Activated CD4-positive, alpha-beta T cell treated with anti-CD3 and anti-CD28 coated beads, Interleukin-2, Interleukin-6, amounts not matched to agents 100 ng/mL and 50 ng/mL, durations not matched to agents 16 hours and 8 hours (primary cell): Measurements from ENCODE around the gene P2RX7.
"Not testable (repeated sequence)": the region's sequence is repeated elsewhere in the genome, so short reads cannot be mapped to it uniquely, and the experiment has no call there.

Experiments
- DNase-seq: peaks from one replicate; pipeline ENCODE4 v3.0.0-alpha.2; 2020

P2RX7 gene

GRCh38 chr12:121176826-121177529 lies 44.3 kb downstream of the P2RX7 start:
- DNase-seq = no peak

GRCh38 chr12:121181181-121181580 lies 48.5 kb downstream of the P2RX7 start:
- no peak for DNase-seq

GRCh38 chr12:121182222-121182893 lies 49.7 kb downstream of the P2RX7 start:
- DNase-seq = peak; percentile 57

GRCh38 chr12:121184425-121184824 lies 51.7 kb downstream of the P2RX7 start:
- DNase-seq = no peak

DNA sequence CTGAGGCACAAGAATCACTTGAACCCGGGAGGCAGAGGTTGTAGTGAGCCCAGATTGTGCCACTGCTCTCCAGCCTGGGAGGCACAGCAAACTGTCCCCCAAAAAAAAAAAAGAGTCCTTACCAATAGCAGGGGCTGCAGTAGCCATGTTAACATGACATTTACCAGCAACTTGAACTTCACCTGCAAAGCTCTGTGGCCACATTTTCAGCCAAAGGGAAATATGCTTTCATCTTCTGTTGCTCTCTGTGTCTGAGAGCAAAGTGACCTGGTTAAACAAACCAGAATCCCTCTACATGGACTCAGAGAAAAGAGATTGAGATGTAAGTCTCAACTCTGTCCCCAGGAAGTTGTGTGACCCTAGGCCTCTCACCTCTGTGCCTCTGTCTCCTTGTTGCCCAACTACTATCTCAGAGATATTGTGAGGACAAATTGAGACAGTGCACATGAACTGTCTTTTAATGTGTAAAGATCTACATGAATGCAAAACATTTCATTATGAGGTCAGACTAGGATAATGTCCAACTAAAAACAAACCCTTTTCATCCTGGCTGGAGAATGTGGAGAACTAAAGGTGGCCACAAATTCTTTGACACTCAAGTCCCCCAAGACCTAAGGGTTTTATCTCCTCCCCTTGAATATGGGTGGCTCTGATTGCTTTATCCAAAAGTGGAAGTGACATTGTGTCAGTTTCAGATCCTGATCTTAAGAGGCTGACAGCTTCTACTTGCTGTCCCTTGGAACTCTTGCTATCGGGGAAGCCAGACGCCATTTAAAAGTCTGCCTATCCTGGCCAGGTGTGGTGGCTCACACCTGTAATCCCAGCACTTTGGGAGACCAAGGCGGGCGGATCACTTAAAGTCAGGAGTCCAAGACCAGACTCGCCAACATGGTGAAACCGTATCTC lies 52.6 kb downstream of the P2RX7 start:
- DNase-seq = no peak

- DNase-seq = no peak
These were observed 54.1 kb downstream of the P2RX7 start for GRCh38 chr12:121186826-121187225.

- DNase-seq = no peak
These were observed 54.8 kb downstream of the P2RX7 start for GRCh38 chr12:121187501-121187900.

DNA sequence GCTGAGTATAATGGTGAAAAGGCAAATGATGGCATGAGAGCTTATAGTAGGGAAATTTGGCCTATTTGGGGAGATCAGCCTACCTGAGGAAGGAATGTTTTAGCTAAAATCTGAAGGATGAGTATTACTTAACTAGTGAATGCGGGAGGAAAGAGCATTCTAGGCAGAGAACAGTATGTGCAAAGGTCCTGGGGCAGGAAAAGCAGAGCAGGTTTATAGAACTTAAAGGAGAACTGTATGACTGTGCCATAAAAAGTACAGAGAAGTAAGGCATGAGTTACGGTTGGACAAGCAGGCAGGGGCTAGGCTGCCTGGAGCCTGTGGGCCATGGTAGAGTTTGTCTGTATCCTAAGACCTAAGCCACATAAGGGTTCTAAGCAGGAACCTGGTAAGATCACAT lies 55.6 kb downstream of the P2RX7 start:
- DNase-seq = no peak

DNA sequence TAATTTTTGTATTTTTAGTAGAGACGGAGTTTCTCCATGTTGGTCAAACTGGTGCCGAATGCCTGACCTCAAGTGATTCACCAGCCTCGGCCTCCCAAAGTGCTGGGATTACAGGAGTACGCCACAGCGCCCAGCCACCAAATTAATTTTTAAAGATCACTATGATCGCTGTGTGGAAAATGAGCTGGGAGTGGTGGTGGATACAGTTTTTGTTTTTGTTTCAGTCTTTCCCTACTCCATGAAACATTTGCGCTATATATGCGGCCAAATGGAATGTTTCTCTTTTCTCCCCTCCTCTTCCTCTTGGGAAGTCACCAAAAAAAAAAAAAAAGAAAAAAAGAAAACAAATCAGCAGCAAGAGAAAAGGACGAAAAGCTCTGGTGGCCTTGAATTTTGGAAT lies 56.5 kb downstream of the P2RX7 start:
- DNase-seq = no peak

- DNase-seq = no peak
These were observed 57.0 kb downstream of the P2RX7 start for GRCh38 chr12:121189619-121190155.

DNA sequence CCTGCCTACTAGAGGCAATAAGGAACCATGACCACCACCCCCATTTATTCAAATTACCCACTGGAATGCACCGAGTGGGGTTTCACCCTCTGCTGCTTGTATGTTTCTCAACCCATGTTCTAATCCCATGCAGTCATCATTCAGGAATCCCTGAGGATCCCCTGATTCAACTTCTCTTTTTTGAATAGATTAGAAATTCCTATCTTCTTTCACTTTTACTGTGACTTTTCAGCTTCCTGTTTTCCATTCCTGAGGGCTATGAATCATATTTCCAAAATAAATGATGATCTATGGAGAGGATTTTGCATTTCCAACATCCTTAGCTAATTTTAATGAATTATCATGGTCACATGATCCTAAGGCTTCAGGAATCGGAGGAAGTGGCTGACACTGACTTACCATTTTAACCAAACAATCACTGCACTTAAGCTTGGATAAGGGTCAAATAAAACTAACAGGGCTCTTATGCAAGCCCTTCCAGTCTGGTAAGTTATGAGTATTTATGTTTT lies 57.9 kb downstream of the P2RX7 start:
- DNase-seq = no peak

DNA sequence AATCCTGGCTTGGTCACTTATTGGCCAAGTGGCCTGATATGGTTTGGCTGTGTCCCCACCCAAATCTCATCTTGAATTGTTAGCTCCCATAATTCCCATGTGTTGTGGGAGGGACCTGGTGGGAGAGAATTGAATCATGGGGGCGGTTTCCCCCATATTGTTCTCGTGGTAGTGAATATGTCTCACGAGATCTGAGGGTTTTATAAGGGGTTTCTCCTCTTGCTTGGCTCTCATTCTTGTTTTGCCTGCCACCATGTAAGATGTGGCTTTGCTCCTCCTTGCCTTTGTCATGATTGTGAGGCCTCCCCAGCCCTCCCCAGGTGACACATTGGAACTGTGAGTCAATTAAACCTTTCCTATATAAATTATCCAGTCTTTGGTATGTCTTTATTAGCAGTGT lies 58.5 kb downstream of the P2RX7 start:
- no peak for DNase-seq

GRCh38 chr12:121196902-121197301 lies 64.2 kb downstream of the P2RX7 start:
- DNase-seq = no peak

DNA sequence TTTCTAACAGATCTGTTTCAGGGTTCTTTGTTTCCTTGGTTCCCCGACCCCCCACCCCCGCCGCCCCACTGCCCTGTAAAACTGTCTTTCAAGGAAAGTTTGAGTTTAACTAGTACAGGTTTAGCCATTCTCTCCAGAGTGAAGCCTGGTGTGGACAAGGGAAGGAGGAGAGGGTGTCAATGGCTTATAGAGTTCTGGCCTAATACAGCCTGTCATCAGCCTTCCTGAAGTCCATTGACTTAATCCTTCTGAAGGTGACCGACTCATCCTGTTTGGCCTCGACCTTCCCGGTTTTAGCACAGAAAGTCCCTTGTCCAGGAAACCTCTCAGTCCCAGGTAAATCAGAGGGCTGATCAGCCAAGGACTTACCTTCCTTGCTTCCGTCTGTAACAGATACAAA lies 66.3 kb downstream of the P2RX7 start:
- no peak for DNase-seq

DNA sequence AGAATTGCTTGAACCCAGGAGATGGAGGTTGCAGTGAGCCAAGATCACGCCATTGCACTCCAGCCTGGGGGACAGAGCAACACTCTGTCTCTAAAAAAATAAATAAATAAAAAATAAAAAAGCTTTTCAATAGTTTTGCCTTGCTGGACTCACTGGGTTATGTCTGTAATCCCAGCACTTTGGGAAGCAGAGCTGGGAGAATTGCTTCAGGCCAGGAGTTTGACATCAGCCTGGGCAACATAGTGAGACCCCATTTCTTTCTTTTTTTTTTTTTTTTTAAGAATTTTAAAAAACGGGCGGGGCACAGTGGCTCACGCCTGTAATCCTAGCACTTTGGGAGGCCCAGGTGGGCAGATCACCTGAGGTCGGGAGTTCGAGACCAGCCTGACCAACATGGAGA lies 68.5 kb downstream of the P2RX7 start:
- not testable (repeated sequence) for DNase-seq

DNA sequence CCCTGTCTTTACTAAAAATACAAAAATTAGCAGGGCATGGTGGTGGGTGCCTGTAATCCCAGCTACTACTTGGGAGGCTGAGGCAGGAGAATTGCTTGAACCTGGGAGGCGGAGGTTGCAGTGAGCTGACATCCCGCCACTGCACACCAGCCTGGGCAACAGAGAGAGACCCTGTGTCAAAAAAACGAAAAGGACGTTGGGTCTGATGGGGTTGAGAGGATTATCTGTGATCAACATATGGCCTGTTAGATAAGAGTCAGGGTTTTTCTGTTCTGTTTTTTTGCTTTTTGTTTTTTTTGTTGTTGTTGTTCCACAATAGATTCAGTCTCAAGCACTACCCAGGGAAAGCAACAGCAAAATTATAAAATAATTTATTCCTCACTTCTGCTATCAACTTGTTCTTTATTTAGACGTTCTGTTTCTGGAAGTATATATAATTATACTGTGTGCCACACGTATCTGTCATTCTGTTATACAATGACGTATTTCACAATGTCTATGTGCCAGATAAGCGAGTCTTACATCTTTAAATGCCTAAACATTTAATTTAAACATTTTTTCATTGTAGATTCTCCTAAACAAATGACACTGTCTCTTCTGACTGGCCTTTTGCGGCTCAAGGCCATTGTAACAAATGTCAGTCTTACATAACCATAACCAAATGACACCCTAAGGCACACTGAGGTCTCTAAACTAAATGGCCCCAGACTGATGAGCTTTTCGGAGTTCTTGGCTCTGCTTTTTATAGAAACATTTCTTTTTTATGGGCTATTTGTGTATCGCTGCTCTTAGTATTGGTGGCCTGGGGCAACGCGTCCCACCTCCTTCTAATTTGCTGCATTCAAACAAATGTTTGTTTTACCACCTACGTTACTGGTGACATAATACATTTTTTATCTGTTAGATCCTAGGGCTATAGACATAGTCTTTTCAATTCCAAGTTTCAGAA lies 70.0 kb downstream of the P2RX7 start:
- no peak for DNase-seq

- no peak for DNase-seq
These were observed 70.8 kb downstream of the P2RX7 start for GRCh38 chr12:121203482-121203881.

DNA sequence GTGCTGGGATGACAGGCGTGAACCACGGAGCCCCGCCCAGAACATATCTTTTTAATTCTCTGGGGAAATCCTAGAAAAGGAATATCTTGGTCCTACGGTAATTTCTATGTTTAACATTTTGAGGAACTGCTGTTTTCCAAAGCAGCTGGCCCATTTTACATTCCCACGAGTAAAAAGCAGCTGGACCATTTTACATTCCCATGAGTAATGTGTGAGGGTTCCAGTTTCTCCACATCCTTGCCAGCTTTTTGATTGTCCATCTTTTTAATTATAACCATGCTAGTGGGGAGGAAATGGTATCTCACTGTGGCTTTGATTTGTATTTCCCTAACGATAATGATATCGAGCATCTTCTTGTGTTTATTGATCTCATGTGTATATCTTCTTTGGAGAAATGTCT lies 72.8 kb downstream of the P2RX7 start:
- no peak for DNase-seq

DNA sequence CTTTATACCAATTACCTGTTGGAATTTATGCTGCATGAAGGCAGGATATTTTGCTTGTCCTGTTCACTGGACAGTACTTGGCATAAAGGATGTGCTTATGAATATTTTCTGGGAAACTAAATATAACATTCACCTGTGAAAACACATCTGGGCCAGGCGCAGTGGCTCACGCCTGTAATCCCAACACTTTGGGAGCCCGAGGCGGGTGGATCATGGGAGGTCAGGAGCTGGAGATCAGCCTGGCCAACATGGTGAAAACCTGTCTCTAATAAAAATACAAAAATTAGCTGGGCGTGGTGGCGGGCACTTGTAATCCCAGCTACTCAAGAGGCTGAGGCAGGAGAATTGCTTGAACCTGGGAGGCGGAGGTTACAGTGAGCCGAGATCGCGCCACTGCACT lies 75.9 kb downstream of the P2RX7 start:
- not testable (repeated sequence) for DNase-seq

GRCh38 chr12:121209221-121209620 lies 76.5 kb downstream of the P2RX7 start:
- DNase-seq = no peak

DNA sequence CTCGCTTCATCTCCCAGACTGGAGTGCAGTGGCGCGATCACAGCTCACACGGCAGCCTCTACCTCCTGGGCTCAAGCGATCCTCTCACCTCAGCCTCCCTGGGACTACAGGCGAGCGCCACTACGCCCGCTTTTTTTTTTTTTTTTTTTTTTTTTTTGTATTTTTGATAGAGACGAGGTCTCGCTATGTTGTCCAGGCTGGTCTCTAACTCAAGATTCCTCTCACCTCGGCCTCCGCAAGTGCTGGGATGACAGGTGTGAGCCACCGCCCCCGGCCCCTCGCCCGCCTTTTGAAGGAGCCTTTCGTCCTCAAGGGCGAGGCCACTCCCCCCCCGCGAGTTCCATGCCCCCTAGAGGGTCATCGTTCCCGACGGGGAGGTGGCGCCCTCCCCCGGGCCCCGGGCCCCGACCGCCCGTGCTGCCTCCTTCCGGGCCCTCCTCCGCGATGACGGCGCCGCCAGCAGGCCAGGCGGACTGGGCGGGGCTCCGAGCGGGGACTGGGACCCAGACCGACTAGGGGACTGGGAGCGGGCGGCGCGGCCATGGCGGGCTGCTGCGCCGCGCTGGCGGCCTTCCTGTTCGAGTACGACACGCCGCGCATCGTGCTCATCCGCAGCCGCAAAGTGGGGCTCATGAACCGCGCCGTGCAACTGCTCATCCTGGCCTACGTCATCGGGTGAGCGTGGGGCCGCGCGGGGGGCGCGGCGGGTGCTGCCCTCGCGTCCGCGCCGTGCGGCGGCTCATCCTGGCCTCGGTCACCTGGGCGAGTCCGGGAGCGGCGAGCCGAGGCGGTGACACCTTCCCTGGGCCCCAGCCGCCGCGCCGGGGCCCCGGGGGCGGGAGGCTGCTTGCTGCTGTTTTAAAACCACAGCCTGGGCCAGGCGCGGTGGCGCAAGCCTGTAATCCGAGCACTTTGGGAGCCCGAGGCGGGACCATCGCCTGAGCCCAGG lies 77.2 kb downstream of the P2RX7 start, which contains the start of gene P2RX4:
TSS of gene P2RX4 (plus strand) at position 506 of the 949 bp plus-strand sequence. CDS start at position 542, 36 bp downstream.
- peak; percentile 94 for DNase-seq
